WTC11 (cell line): ENCODE measurements around the gene PYY. TPM values are rescaled to one million over a fixed set of nuclear protein-coding genes. Genes with fewer than 3 reads are reported as not detected.

ENCODE experiments used
- ATAC-seq: fragments of 200-7000 bp; cut with Tn5 transposase; 2 replicates; pipeline ENCODE4 v1.10.0; 2021; ENCODE audit warnings: mild to moderate bottlenecking, moderate library complexity
- CTCF ChIA-PET: fragments of 300-600 bp; sonication (Branson Sonifier 250); formaldehyde crosslinking; loops from one replicate; lab custom pipeline; 2021; ENCODE audit warnings: antibody characterized with exemption; lab: Charles Lee
- POLR2A ChIA-PET: fragments of 350-600 bp; sonication (Branson Sonifier 250); formaldehyde crosslinking; loops from one replicate; lab custom pipeline; 2021; ENCODE audit warnings: antibody characterized with exemption; lab: Charles Lee
- DNase-seq: peaks from one replicate; pipeline ENCODE4 v3.0.0; 2021; ENCODE audit warnings: low spot score
- H3K27ac Mint-ChIP-seq: 2 replicates; pipeline ENCODE4 v1.8.0; 2021; ENCODE audit warnings: mixed read lengths
- H3K27me3 Mint-ChIP-seq: 2 replicates; pipeline ENCODE4 v1.8.0; 2021; ENCODE audit warnings: low read depth, mild to moderate bottlenecking, moderate library complexity, mixed read lengths
- H3K36me3 Mint-ChIP-seq: 2 replicates; pipeline ENCODE4 v1.8.0; 2021; ENCODE audit warnings: mixed read lengths
- H3K4me1 Mint-ChIP-seq: 2 replicates; pipeline ENCODE4 v1.8.0; 2022; ENCODE audit warnings: mixed read lengths
- H3K4me3 Mint-ChIP-seq: 2 replicates; pipeline ENCODE4 v1.8.0; 2021; ENCODE audit warnings: mild to moderate bottlenecking, moderate library complexity, mixed read lengths
- H3K9me3 Mint-ChIP-seq: 2 replicates; pipeline ENCODE4 v1.8.0; 2021; ENCODE audit warnings: mixed read lengths
- CREM ChIP-seq: sonication (generic); formaldehyde crosslinking; IDR thresholded peaks from 2 replicates; pipeline ENCODE4 v1.8.1; 2022; ENCODE audit warnings: mild to moderate bottlenecking, missing genetic modification reagents, moderate library complexity
- ELF4 ChIP-seq: sonication (generic); formaldehyde crosslinking; IDR thresholded peaks from 2 replicates; pipeline ENCODE4 v1.8.1; 2022; ENCODE audit warnings: low read depth, mild to moderate bottlenecking, moderate library complexity, missing genetic modification reagents
- ETV6 ChIP-seq: sonication (generic); formaldehyde crosslinking; IDR thresholded peaks from 2 replicates; pipeline ENCODE4 v1.8.1; 2022; ENCODE audit warnings: mild to moderate bottlenecking, missing genetic modification reagents
- FOXJ3 ChIP-seq: sonication (generic); formaldehyde crosslinking; IDR thresholded peaks from 2 replicates; pipeline ENCODE4 v1.9.0; 2021; ENCODE audit warnings: missing genetic modification reagents, mild to moderate bottlenecking, borderline replicate concordance
- FOXK1 ChIP-seq: sonication (generic); formaldehyde crosslinking; IDR thresholded peaks from 2 replicates; pipeline ENCODE4 v1.8.0; 2022; ENCODE audit warnings: mild to moderate bottlenecking, moderate library complexity, missing genetic modification reagents
- JAZF1 ChIP-seq: fragments of 250-450 bp; sonication (Bioruptor Pico); IDR thresholded peaks from 2 replicates; pipeline ENCODE4 v1.9.0; 2021; ENCODE audit warnings: moderate library complexity, mild to moderate bottlenecking, inconsistent platforms
- MLX ChIP-seq: sonication (generic); formaldehyde crosslinking; IDR thresholded peaks from 2 replicates; pipeline ENCODE4 v1.8.1; 2023; ENCODE audit warnings: mild to moderate bottlenecking, missing genetic modification reagents, moderate library complexity
- NR1H2 ChIP-seq: sonication (generic); formaldehyde crosslinking; IDR thresholded peaks from 2 replicates; pipeline ENCODE4 v1.9.0; 2021; ENCODE audit warnings: mild to moderate bottlenecking, moderate library complexity, missing genetic modification reagents
- RELA ChIP-seq: sonication (generic); formaldehyde crosslinking; IDR thresholded peaks from 2 replicates; pipeline ENCODE4 v1.8.1; 2022; ENCODE audit warnings: missing genetic modification reagents, mild to moderate bottlenecking, borderline replicate concordance
- SMAD3 ChIP-seq: sonication (generic); formaldehyde crosslinking; IDR thresholded peaks from 2 replicates; pipeline ENCODE4 v1.8.0; 2022; ENCODE audit warnings: missing genetic modification reagents, mild to moderate bottlenecking, borderline replicate concordance
- SMAD4 ChIP-seq: sonication (generic); formaldehyde crosslinking; IDR thresholded peaks from 2 replicates; pipeline ENCODE4 v1.8.0; 2022; ENCODE audit warnings: mild to moderate bottlenecking, missing genetic modification reagents
- TCF7 ChIP-seq: sonication (generic); formaldehyde crosslinking; IDR thresholded peaks from 2 replicates; pipeline ENCODE4 v1.8.0; 2022; ENCODE audit warnings: mild to moderate bottlenecking, low read depth, missing genetic modification reagents, moderate library complexity
- TEAD4 ChIP-seq: sonication (generic); formaldehyde crosslinking; IDR thresholded peaks from 2 replicates; pipeline ENCODE4 v1.8.0; 2022; ENCODE audit warnings: mild to moderate bottlenecking, missing genetic modification reagents
- ZNF281 ChIP-seq: sonication (generic); formaldehyde crosslinking; IDR thresholded peaks from 2 replicates; pipeline ENCODE4 v1.8.0; 2023; ENCODE audit warnings: mild to moderate bottlenecking, missing genetic modification reagents
- ZNF317 ChIP-seq: sonication (generic); formaldehyde crosslinking; IDR thresholded peaks from 2 replicates; pipeline ENCODE4 v1.8.1; 2023; ENCODE audit warnings: low read depth, mild to moderate bottlenecking, moderate library complexity, missing genetic modification reagents, borderline replicate concordance
- total RNA-seq: library from RNA; stranded (reverse); gene quantifications from 3 replicates; pipeline ENCODE4 v1.2.3, GENCODE V29; 2021
- TF ChIP-seq, protein P1 (sequence below): sonication (generic); formaldehyde crosslinking; IDR thresholded peaks from 2 replicates; pipeline ENCODE4 v1.8.0; 2022; ENCODE audit warnings: mild to moderate bottlenecking, missing genetic modification reagents
- TF ChIP-seq, protein P2 (sequence below): fragments of 250-450 bp; sonication (Bioruptor Pico); conservative IDR thresholded peaks from 2 replicates; pipeline ENCODE4 v1.9.0; 2021; ENCODE audit warnings: mild to moderate bottlenecking
- TF ChIP-seq, protein P3 (sequence below): sonication (generic); formaldehyde crosslinking; IDR thresholded peaks from 2 replicates; pipeline ENCODE4 v1.8.0; 2023; ENCODE audit warnings: missing genetic modification reagents, mild to moderate bottlenecking, borderline replicate concordance
- TF ChIP-seq, protein P4 (sequence below): fragments of 250-450 bp; sonication (Bioruptor Pico); IDR thresholded peaks from 2 replicates; pipeline ENCODE4 v1.9.0; 2021; ENCODE audit warnings: moderate library complexity, mild to moderate bottlenecking, inconsistent platforms, borderline replicate concordance
- TF ChIP-seq, protein P5 (sequence below): sonication (generic); formaldehyde crosslinking; IDR thresholded peaks from 2 replicates; pipeline ENCODE4 v1.8.1; 2022; ENCODE audit warnings: mild to moderate bottlenecking, moderate library complexity, missing genetic modification reagents
- TF ChIP-seq, protein P6 (sequence below): sonication (generic); formaldehyde crosslinking; IDR thresholded peaks from 2 replicates; pipeline ENCODE4 v1.8.1; 2023; ENCODE audit warnings: mild to moderate bottlenecking, missing genetic modification reagents

The PYY gene
- total RNA-seq, 1 experiment from 2014 or later: 0.72 TPM

DNA sequence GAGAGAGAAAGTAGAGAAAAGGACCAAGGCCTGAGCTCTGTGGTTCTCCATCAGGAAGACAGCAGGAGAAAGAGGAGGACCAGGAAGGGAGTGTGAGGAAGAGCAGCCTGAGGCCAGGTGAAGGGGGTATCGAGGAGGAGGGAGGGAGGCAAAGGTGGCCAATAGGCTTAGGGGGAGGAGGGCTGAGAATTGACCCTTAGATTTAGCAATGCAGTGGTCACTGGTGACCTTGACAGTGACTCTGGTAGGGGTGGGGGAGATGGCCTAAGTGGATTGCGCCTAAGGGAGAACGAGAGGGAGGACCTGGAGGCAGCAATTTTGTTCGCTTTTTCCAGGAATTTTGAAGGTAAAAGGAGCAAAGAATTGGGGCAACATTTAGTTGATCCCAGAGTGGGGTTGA, 45.3 kb upstream of the PYY start (continued):
- TF ChIP-seq, protein P1, sequence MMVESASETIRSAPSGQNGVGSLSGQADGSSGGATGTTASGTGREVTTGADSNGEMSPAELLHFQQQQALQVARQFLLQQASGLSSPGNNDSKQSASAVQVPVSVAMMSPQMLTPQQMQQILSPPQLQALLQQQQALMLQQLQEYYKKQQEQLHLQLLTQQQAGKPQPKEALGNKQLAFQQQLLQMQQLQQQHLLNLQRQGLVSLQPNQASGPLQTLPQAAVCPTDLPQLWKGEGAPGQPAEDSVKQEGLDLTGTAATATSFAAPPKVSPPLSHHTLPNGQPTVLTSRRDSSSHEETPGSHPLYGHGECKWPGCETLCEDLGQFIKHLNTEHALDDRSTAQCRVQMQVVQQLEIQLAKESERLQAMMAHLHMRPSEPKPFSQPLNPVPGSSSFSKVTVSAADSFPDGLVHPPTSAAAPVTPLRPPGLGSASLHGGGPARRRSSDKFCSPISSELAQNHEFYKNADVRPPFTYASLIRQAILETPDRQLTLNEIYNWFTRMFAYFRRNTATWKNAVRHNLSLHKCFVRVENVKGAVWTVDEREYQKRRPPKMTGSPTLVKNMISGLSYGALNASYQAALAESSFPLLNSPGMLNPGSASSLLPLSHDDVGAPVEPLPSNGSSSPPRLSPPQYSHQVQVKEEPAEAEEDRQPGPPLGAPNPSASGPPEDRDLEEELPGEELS (CRISPR knock-in tag): no peak
- TF ChIP-seq FOXK1 (CRISPR knock-in tag) (no peak), NR1H2 (CRISPR knock-in tag) (no peak), SMAD3 (CRISPR knock-in tag) (no peak), RELA (no peak), CREM (CRISPR knock-in tag) (no peak), ZNF317 (CRISPR knock-in tag) (no peak), ELF4 (no peak)

GRCh38 chr17:43998552-43998951, 44.8 kb upstream of the PYY start:
- ChIA-PET POLR2A (no interaction called here), CTCF (interaction anchor here (1.0 to 7.5 kb wide), 7 partner anchors 10 to 84 kb away, joined by 3 to 118 read pairs (median 5); no protein-coding TSS in a partner anchor)
- Mint-ChIP-seq H3K4me1 (peaks cover 11% of the 10 kb centered on the region), H3K9me3 (no peaks in the 10 kb centered on the region), H3K36me3 (no peaks in the 10 kb centered on the region), H3K27me3 (peaks cover 19% of the 10 kb centered on the region), H3K4me3 (no peak overlapping the region), H3K27ac (no peak overlapping the region; the same call in 1 of the 2 replicates)
- ATAC-seq: no peak
- DNase-seq: no peak
- no peak for TF ChIP-seq ZNF281 (CRISPR knock-in tag)
- no peak for TF ChIP-seq MLX (CRISPR knock-in tag)
- TF ChIP-seq, protein P2, sequence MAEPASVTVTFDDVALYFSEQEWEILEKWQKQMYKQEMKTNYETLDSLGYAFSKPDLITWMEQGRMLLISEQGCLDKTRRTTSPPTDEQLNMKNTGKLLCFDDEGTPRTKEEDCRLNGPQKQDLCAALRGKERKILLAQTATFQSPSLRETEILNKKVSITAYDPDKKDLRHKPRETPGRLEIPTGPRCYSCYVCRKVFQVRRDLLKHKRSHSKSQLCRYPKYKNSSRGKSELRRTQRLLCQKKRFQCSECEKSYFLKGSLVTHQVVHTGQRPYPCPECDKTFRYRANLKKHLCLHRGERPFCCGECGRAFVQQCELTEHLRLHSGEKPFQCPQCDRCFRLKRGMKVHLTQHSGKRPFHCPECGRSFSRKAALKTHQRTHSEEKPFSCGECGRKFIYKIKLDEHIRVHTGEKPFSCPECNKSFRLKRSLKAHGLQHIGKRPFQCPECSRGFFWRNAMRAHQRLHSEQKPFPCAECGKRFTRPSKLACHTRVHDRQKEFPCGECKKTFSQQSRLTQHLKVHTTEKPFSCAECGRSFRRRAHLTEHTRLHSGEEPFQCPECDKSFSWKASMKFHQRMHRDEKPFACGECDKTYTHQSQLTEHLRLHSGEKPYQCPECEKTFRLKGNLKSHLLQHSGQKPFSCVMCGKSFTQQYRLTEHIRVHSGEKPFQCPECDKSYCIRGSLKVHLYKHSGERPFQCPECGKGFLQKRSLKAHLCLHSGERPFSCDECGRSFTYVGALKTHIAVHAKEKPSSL: no peak
- TF ChIP-seq, protein P3, sequence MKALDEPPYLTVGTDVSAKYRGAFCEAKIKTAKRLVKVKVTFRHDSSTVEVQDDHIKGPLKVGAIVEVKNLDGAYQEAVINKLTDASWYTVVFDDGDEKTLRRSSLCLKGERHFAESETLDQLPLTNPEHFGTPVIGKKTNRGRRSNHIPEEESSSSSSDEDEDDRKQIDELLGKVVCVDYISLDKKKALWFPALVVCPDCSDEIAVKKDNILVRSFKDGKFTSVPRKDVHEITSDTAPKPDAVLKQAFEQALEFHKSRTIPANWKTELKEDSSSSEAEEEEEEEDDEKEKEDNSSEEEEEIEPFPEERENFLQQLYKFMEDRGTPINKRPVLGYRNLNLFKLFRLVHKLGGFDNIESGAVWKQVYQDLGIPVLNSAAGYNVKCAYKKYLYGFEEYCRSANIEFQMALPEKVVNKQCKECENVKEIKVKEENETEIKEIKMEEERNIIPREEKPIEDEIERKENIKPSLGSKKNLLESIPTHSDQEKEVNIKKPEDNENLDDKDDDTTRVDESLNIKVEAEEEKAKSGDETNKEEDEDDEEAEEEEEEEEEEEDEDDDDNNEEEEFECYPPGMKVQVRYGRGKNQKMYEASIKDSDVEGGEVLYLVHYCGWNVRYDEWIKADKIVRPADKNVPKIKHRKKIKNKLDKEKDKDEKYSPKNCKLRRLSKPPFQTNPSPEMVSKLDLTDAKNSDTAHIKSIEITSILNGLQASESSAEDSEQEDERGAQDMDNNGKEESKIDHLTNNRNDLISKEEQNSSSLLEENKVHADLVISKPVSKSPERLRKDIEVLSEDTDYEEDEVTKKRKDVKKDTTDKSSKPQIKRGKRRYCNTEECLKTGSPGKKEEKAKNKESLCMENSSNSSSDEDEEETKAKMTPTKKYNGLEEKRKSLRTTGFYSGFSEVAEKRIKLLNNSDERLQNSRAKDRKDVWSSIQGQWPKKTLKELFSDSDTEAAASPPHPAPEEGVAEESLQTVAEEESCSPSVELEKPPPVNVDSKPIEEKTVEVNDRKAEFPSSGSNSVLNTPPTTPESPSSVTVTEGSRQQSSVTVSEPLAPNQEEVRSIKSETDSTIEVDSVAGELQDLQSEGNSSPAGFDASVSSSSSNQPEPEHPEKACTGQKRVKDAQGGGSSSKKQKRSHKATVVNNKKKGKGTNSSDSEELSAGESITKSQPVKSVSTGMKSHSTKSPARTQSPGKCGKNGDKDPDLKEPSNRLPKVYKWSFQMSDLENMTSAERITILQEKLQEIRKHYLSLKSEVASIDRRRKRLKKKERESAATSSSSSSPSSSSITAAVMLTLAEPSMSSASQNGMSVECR: no peak
- no peak for TF ChIP-seq TCF7 (CRISPR knock-in tag)
- TF ChIP-seq, protein P4, sequence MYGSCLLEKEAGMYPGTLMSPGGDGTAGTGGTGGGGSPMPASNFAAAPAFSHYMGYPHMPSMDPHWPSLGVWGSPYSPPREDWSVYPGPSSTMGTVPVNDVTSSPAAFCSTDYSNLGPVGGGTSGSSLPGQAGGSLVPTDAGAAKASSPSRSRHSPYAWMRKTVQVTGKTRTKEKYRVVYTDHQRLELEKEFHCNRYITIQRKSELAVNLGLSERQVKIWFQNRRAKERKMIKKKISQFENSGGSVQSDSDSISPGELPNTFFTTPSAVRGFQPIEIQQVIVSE (CRISPR knock-in tag): no peak
- TF ChIP-seq ETV6 (CRISPR knock-in tag): no peak
- TF ChIP-seq JAZF1 (CRISPR knock-in tag): no peak
- TF ChIP-seq, protein P5, sequence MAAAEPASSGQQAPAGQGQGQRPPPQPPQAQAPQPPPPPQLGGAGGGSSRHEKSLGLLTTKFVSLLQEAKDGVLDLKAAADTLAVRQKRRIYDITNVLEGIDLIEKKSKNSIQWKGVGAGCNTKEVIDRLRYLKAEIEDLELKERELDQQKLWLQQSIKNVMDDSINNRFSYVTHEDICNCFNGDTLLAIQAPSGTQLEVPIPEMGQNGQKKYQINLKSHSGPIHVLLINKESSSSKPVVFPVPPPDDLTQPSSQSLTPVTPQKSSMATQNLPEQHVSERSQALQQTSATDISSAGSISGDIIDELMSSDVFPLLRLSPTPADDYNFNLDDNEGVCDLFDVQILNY: no peak
- TF ChIP-seq, protein P6, sequence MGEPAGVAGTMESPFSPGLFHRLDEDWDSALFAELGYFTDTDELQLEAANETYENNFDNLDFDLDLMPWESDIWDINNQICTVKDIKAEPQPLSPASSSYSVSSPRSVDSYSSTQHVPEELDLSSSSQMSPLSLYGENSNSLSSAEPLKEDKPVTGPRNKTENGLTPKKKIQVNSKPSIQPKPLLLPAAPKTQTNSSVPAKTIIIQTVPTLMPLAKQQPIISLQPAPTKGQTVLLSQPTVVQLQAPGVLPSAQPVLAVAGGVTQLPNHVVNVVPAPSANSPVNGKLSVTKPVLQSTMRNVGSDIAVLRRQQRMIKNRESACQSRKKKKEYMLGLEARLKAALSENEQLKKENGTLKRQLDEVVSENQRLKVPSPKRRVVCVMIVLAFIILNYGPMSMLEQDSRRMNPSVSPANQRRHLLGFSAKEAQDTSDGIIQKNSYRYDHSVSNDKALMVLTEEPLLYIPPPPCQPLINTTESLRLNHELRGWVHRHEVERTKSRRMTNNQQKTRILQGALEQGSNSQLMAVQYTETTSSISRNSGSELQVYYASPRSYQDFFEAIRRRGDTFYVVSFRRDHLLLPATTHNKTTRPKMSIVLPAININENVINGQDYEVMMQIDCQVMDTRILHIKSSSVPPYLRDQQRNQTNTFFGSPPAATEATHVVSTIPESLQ: no peak
- no peak for TF ChIP-seq FOXJ3
- TF ChIP-seq TEAD4 (CRISPR knock-in tag): no peak
- no peak for TF ChIP-seq SMAD4 (CRISPR knock-in tag)
